Measurements from ENCODE around the gene CPSF4L. TPM values are rescaled to one million over a fixed set of nuclear protein-coding genes. Genes with fewer than 3 reads are reported as not detected.
"Not testable (repeated sequence)": the region's sequence is repeated elsewhere in the genome, so short reads cannot be mapped to it uniquely, and the experiment has no call there.

The CPSF4L gene
- total RNA-seq, 1 donor from 2014 or later: not detected

GRCh38 chr17:73269791-73270190 lies 8.1 kb upstream of the CPSF4L start:
- intact Hi-C loops (cut with micrococcal nuclease): no loop called here

GRCh38 chr17:73269329-73269615 lies 7.6 kb upstream of the CPSF4L start:
- intact Hi-C loops (cut with micrococcal nuclease): no loop called here

DNA sequence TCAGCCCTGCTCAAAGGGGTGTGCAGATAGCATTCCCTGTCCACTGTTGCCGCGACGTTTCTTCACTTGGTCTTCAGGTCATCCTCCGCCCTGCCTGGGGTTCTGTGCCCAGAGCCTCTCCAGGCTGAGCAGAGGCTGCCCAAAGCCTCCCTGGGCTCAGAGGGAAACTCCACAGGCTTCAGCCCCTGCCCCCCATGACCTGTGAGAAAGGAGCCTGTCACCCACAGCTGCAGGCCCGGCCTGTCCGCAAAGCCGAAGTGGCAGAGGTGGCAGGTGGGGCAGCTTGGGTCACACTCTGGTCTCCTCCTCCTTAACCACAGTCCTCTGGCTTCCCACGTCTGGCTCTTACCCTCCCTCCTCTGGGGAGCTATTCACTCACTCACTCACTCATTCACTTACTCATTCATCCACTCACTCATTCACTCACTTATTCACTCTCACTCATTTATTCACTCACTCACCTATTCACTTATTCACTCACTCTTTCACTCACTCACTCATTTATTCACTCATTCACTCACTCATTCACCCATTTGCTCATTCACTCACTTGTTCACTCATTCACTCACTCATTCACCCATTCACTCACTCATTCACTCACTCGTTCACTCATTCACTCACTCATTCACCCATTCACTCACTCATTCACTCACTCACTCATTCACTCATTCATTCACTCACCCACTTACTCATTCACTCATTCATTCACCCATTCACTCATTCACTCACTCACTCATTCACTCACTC lies 7.1 kb upstream of the CPSF4L start:
- intact Hi-C loops (cut with micrococcal nuclease): no loop called here

DNA sequence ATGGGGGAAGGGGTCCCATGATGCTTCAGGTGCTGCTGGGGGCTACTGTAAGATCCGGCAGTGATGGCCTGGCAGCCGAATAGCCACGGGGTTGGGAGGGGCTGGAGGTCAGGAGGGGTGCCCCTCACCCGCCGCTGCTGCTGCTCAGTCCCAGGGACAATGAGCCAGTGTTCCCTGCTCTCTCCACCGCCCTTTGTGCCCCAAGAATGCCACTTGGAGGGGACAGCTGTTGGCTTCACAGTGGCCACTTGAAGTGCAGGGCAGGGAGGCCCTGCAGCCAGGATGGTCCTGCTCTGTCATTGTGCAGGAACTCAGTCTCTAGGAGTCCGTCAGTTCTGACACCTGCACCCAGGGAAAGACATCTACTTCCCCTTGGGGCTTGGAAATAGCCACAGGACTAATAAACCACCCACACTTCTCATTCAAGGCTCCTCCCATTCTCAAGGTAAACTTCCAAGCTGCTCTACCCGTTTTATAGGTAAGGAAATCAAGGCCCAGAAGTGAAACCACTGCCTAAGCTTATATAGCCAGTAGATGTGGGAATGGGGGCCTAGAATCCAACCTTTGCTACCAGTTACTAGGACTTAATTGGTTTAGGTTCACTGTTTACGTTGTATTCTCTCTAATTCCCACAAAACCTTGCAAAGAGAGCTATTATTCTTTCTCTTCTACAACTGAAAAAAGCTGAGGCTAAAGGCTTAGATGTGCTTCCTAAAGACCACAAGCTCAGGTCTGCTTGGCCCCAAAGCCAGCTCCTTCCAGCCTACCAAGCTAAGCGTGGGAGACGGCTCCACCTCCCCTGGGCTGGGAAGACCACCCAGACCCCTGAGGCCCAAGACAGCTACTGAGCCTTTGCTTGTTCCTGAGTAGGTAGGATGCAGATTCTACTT lies 6.2 kb upstream of the CPSF4L start:
- intact Hi-C loops (cut with micrococcal nuclease): no loop called here

GRCh38 chr17:73266796-73267195 lies 5.1 kb upstream of the CPSF4L start:
- intact Hi-C loops (cut with micrococcal nuclease): no loop called here

- intact Hi-C loops (cut with micrococcal nuclease): no loop called here
Observed at GRCh38 chr17:73265646-73266640, 4.3 kb upstream of the CPSF4L start.

DNA sequence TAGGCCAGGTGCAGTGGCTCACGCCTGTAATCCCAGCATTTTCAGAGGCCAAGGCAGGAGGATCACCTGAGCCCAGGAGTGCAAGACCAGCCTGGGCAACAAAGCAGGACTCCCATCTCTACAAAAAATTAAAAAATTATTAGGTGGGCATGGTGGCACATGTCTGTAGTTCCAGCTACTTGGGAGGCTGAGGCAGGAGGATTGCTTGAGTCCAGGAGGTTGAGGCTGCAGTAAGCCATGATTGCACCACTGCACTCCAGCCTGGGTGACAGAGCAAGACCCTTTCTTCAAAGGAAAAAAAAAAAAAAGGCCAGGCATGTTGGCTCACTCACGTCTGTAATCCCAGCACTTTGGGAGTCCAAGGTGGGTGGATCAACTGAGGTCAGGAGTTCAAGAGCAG lies 2.8 kb upstream of the CPSF4L start:
- intact Hi-C loops (cut with micrococcal nuclease): not testable (repeated sequence)

DNA sequence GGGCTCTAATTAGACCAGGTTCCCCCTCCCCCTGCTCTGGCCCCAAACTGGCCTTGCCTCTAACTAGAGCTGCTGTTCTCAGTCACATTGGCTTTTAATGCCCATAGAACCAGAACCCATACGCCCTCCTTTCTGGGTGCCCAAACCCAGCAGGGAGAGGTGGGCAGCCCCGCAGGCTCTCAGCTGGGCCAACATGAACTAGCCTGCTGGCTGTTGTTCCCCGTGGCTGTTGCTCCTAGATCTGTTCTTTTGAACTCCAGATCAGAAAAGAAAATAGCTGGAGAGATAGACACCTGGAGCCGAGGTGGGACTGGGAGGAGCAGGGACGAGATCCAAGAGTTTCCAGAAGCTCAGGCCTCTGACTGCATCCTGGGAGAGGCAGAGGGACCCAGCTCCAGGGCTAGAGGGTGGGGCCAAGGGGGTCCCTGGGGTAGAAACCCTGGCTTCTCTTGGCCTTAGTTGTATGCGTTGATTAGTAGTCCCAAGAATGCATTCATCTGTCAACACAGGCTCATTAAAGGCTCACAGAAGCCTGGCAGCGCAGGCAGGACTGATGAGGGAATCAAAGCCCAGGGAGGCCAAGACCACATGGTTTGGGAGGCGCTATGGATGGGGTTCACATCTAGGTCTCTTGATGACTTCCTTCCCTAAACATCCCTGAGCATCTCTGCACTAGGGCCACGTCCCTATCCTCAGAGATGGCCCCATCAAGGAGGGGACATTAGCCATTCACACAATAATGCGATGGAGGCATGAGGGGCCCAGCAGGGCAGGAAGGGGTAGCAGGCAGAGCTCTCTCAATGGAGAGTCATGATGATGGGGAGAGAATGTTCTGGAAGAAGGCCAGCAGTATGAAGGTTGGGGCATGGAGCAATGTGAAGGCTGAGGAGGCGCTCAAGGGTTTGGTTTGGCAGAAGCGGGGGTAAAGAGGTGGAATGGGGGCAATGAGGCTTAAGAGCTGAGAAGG lies 1.3 kb upstream of the CPSF4L start:
- intact Hi-C loops (cut with micrococcal nuclease): no loop called here

- intact Hi-C loops (cut with micrococcal nuclease): no loop called here
Observed at GRCh38 chr17:73261952-73262675, 434 bp upstream of the CPSF4L start.

DNA sequence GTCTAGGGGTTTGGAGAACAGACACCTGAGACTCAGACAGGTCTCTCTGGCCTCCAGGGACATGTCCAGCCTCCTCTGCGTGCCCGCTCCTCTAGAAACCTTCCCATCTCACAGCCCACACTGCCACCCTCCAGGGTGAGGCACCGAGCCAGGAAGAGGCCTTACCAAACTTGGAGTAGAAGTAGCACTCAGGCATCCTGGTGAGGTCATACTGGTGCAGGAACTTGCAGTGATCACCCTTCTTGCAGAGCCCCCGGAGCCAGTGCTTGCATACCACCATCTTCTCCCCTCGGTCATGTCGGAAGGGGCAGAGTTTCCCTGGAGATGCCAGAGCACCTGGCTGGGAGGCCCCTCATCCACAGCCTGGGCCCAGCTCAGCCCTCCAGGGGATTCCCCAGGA lies 4.2 kb downstream of the CPSF4L start:
- intact Hi-C loops (cut with micrococcal nuclease): no loop called here

DNA sequence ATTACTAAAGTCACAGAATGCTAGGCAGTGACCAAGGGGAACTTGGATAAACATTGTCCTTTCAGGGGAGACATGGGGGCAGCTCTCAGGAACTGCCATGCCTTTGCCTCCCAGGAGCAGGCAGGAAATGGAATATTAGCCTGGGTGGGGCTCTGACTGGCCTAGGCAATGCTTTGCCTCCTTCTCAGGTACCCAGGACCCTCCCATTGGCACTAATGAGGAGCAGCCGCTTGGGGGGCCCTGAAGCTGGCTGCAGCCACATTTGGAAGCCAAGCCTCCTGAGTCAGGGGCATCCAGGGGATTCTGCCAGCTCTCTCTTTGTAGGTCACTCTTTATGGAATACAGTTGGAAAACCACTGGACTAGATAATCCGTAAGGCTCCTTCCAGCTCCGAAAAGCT lies 5.5 kb downstream of the CPSF4L start:
- intact Hi-C loops (cut with micrococcal nuclease): no loop called here

DNA sequence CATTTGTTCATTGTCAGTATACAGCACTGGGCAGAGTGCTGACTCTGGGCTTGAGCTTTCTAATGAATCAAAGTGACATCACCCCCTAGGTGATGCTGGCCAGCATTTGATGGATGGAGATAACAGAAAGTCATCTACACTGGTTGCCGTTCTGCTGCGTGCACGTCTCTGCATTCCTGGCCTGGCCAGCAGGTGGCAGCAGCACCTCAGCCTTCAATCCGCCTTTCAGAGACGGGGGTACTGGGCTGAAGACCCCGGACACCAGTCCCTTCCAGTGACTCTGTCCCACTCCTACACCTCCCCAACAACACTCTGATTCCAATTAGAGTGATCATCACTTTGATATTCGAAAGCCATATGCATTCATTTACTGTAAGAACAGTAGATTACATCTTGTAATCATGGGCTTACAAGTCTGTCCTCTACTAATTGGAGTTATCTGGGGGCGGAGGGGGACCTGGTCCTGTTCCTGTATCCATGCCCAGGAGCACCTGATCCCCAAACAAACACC lies 6.0 kb downstream of the CPSF4L start:
- intact Hi-C loops (cut with micrococcal nuclease): loop anchor here (1.0 to 2.0 kb wide), 6 partner anchors 56 to 921 kb away; no protein-coding TSS in a partner anchor

DNA sequence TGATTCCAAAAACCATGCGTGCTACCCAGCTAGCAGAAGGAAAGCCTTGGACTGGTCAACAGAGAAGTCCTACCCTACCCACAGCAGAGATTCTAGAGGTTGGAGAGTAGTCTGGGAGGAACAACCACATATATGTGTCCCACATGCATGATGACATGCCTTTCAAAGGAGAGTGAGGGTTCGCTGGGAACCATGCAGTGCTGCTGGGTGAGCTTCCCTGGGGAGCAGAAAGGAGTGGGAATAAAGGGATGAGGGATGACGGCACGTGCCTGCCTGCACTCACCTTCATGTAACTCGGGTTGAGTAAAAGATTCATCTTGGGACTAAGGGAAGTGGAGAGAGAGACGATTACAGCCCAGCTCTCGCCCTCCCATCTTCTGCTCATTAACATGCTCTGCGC lies 9.8 kb downstream of the CPSF4L start:
- intact Hi-C loops (cut with micrococcal nuclease): no loop called here

DNA sequence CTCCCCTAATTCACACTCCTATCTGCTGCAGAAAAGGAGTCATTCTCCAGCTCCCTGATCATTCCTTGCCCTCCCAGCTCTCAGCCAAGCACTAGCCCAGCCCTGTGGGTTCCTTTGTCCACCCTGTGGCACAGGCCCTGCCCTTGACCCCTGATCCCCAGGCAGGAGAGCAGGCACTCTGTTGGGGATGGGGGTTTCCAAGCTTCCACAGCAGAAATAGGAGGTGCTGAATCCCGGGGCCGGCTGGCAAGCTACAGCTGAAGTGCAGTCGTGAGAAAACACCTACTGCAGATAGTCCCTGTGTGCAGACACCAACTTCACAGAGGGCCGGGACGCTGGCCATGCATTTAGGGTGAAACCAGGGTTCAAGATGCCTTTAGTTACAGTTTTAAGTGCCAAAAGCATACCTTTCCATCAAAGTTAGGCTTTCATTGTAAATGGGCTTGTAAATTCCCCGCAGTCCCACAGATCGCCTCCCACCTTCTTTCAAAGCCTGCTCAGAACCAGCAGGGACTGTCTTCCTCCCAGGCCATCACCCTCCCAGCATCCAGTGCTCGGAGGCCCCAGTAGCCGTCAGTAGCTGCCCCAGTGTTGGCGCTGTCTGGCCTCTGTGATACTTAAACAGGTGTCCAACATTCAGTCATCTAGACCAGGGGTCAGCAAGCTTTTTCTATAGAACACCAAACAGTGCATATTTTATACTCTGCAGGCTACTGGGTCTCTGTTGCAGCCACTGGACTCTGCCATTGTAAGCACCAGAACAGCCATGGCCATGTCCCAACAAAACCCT lies 10.6 kb downstream of the CPSF4L start:
- intact Hi-C loops (cut with micrococcal nuclease): no loop called here

DNA sequence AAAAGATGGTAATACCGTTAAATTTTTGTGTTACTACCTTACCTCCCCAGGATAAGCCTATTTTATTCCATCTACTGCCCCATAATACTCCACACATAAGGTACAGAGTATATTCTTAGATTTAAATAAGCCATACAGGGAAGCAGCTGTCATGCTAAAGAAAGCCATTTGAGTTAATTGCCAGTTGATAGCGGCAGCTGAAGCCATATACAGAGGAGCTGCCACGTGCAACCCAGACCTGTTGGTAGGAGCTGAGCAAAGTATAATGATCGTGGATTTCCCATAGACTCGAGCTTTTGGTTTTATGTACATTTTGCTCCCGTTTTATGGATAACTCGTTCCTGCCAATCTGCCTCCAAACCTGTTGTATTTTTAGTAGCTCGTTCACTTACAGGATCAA lies 12.0 kb downstream of the CPSF4L start:
- intact Hi-C loops (cut with micrococcal nuclease): no loop called here

- intact Hi-C loops (cut with micrococcal nuclease): no loop called here
Observed at GRCh38 chr17:73248532-73248931, 13.1 kb downstream of the CPSF4L start.

DNA sequence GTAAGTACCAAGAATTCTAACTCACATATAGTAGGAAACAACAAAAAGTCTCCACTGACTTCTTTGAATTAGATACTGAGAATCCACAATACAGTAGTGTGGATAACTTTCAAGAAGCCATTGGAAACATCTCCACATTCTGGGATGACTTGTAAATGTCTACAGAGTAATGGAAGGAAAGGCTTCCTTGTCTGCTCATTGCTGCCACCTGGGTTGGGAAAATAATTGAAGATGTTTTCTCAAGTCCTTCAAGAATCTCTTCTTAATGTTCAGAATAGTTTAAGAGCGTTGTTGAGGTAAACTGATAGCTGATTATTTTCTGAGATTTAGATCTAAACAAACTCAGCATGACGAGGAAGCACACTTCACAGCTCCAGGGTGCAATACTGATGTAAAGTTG lies 14.0 kb downstream of the CPSF4L start:
- intact Hi-C loops (cut with micrococcal nuclease): no loop called here

- intact Hi-C loops (cut with micrococcal nuclease): no loop called here
Observed at GRCh38 chr17:73240561-73240960, 21.1 kb downstream of the CPSF4L start.

DNA sequence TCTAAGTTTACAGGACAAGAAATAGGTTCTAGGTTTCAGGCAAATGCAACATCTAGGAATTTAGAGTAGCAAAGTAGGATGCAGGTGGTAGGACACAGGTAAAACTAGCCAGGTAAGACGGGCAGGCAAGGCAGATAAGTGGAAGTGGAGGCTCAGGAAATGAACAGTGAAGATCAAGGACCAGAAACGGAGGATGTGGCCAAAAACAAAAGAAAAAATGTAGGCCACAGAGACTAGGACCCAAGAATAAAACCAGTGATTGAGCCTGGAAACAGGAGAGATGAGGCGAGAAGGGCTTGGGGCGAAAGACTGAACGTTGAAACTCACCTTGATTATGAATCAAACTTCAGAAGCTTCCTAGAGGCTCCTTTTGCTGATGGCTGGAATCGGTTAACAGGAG lies 24.0 kb downstream of the CPSF4L start:
- intact Hi-C loops (cut with micrococcal nuclease): loop anchor here (10.0 kb wide), 1 partner anchor 967 kb away; the partner anchor contains the start of gene RPL38

Data from T-helper 1 cell treated with Interleukin-12 subunit alpha and Interleukin-12 subunit beta and Interleukin-4 antibody, amounts not matched to agents 30 ng/mL and 1 ng/mL, for 36 hours (primary cell).